Activated B cell treated with CpG ODN at 0.5 μM for 24 hours (primary cell): ENCODE data around the gene USP1. TPM values are rescaled to one million over a fixed set of nuclear protein-coding genes. Genes with fewer than 3 reads are reported as not detected.

ENCODE experiments used
- ATAC-seq: fragments of 200-7000 bp; cut with Tn5 transposase; one replicate; pipeline ENCODE4 v1.10.0; 2021; ENCODE audit warnings: low read depth, mild to moderate bottlenecking, moderate library complexity
- CTCF ChIA-PET: fragments of 350-600 bp; sonication (Branson Sonifier 250); formaldehyde crosslinking; loops from one replicate; lab custom pipeline; 2021; ENCODE audit warnings: antibody characterized with exemption; lab: Charles Lee
- POLR2A ChIA-PET: fragments of 350-600 bp; sonication (Branson Sonifier 250); formaldehyde crosslinking; loops from one replicate; lab custom pipeline; 2021; ENCODE audit warnings: antibody characterized with exemption; lab: Charles Lee
- DNase-seq: peaks from one replicate; pipeline ENCODE4 v3.0.0; 2022
- H3K27ac Mint-ChIP-seq: one replicate; pipeline ENCODE4 v1.8.0; 2020; ENCODE audit warnings: mixed read lengths
- H3K27me3 Mint-ChIP-seq: one replicate; pipeline ENCODE4 v1.8.0; 2021; ENCODE audit warnings: mixed read lengths
- H3K36me3 Mint-ChIP-seq: one replicate; pipeline ENCODE4 v1.8.0; 2021; ENCODE audit warnings: low read depth, mixed read lengths
- H3K4me1 Mint-ChIP-seq: one replicate; pipeline ENCODE4 v1.8.0; 2021; ENCODE audit warnings: mixed read lengths
- H3K4me3 Mint-ChIP-seq: one replicate; pipeline ENCODE4 v1.8.0; 2020; ENCODE audit warnings: mild to moderate bottlenecking, mixed read lengths
- H3K9me3 Mint-ChIP-seq: one replicate; pipeline ENCODE4 v1.8.0; 2020; ENCODE audit warnings: mixed read lengths
- intact Hi-C: fragments of 100-400 bp; cut with micrococcal nuclease; formaldehyde crosslinking; loops from one replicate; pipeline ENCODE4 v1.15.1; 2024
- total RNA-seq: library from RNA; stranded (reverse); gene quantifications from 2 replicates; pipeline ENCODE4 v1.2.3, GENCODE V29; 2022
- TF ChIP-seq, protein P1 (sequence below): fragments of 200-600 bp; IDR thresholded peaks from one replicate; pipeline ENCODE4 v1.8.0; 2022; ENCODE audit warnings: antibody characterized with exemption, mild to moderate bottlenecking

Gene USP1
- total RNA-seq, 1 donor from 2014 or later = 33.3 TPM

GRCh38 chr1:62452951-62453350, 16.1 kb downstream of the USP1 start:
- H3K27me3 Mint-ChIP-seq = no peaks in the 10 kb centered on the region
- intact Hi-C loops = no loop called here
- no peak for ATAC-seq
- TF ChIP-seq, protein P1, sequence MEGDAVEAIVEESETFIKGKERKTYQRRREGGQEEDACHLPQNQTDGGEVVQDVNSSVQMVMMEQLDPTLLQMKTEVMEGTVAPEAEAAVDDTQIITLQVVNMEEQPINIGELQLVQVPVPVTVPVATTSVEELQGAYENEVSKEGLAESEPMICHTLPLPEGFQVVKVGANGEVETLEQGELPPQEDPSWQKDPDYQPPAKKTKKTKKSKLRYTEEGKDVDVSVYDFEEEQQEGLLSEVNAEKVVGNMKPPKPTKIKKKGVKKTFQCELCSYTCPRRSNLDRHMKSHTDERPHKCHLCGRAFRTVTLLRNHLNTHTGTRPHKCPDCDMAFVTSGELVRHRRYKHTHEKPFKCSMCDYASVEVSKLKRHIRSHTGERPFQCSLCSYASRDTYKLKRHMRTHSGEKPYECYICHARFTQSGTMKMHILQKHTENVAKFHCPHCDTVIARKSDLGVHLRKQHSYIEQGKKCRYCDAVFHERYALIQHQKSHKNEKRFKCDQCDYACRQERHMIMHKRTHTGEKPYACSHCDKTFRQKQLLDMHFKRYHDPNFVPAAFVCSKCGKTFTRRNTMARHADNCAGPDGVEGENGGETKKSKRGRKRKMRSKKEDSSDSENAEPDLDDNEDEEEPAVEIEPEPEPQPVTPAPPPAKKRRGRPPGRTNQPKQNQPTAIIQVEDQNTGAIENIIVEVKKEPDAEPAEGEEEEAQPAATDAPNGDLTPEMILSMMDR = no peak
- no peak for DNase-seq
- no peak overlapping the region for H3K4me3 Mint-ChIP-seq
- peaks cover 2% of the 10 kb centered on the region for H3K4me1 Mint-ChIP-seq
- H3K36me3 Mint-ChIP-seq = peaks cover 61% of the 10 kb centered on the region
- ChIA-PET CTCF (no interaction called here), POLR2A (no interaction called here)
- H3K27ac Mint-ChIP-seq = no peak overlapping the region
- H3K9me3 Mint-ChIP-seq = no peaks in the 10 kb centered on the region

- H3K36me3 Mint-ChIP-seq = peaks cover 22% of the 10 kb centered on the region
- no peaks in the 10 kb centered on the region for H3K27me3 Mint-ChIP-seq
- H3K4me3 Mint-ChIP-seq = no peak overlapping the region
- TF ChIP-seq, protein P1 = no peak
- no peaks in the 10 kb centered on the region for H3K4me1 Mint-ChIP-seq
- H3K27ac Mint-ChIP-seq = no peak overlapping the region
- intact Hi-C loops = no loop called here
- no peaks in the 10 kb centered on the region for H3K9me3 Mint-ChIP-seq
- ChIA-PET CTCF (interaction anchor here (0.9 kb wide), 1 partner anchor 314 kb away, joined by 3 read pairs; no protein-coding TSS in a partner anchor), POLR2A (no interaction called here)
- no peak for DNase-seq
- ATAC-seq = no peak
Measured at GRCh38 chr1:62457955-62458354, 21.1 kb downstream of the USP1 start.

- no peak for ATAC-seq
- H3K27ac Mint-ChIP-seq = no peak overlapping the region
Measured at GRCh38 chr1:62462370-62462769, 25.5 kb downstream of the USP1 start.

GRCh38 chr1:62467092-62467491, 30.2 kb downstream of the USP1 start:
- Mint-ChIP-seq H3K36me3 (peaks cover 39% of the 10 kb centered on the region), H3K9me3 (peaks cover 5% of the 10 kb centered on the region), H3K27ac (no peak overlapping the region), H3K27me3 (no peaks in the 10 kb centered on the region), H3K4me1 (no peaks in the 10 kb centered on the region), H3K4me3 (no peak overlapping the region)
- DNase-seq = no peak
- intact Hi-C loops = no loop called here
- no peak for ATAC-seq
- CTCF ChIA-PET = no interaction called here
- TF ChIP-seq, protein P1 = no peak
- POLR2A ChIA-PET = no interaction called here

More at GRCh38 chr1:62462370-62462769, 25.5 kb downstream of the USP1 start:
- intact Hi-C loops = no loop called here
- ChIA-PET POLR2A (interaction anchor here (0.7 kb wide), 1 partner anchor 1256 kb away, joined by 3 read pairs; no protein-coding TSS in a partner anchor), CTCF (no interaction called here)
- TF ChIP-seq, protein P1 = no peak
- no peaks in the 10 kb centered on the region for H3K27me3 Mint-ChIP-seq
- H3K4me3 Mint-ChIP-seq = no peak overlapping the region
- peaks cover 16% of the 10 kb centered on the region for H3K36me3 Mint-ChIP-seq
- no peaks in the 10 kb centered on the region for H3K4me1 Mint-ChIP-seq
- DNase-seq = no peak
- no peaks in the 10 kb centered on the region for H3K9me3 Mint-ChIP-seq

GRCh38 chr1:62476525-62477219, 39.8 kb downstream of the USP1 start:
- H3K4me1 Mint-ChIP-seq = no peaks in the 10 kb centered on the region
- no peaks in the 10 kb centered on the region for H3K9me3 Mint-ChIP-seq
- TF ChIP-seq, protein P1 = no peak
- ChIA-PET CTCF (no interaction called here), POLR2A (no interaction called here)
- no peak for ATAC-seq
- no peak overlapping the region for H3K27ac Mint-ChIP-seq
- intact Hi-C loops = no loop called here
- no peaks in the 10 kb centered on the region for H3K27me3 Mint-ChIP-seq
- H3K36me3 Mint-ChIP-seq = peaks cover 33% of the 10 kb centered on the region
- no peak for DNase-seq
- H3K4me3 Mint-ChIP-seq = no peak overlapping the region
